Measurements from ENCODE around the gene IFNK. TPM values are rescaled to one million over a fixed set of nuclear protein-coding genes. Genes with fewer than 3 reads are reported as not detected.

IFNK gene
- total RNA-seq (2022; extraction: Qiagen RNA extraction; ENCODE audit: low read depth), result not detected in 5 replicates

GRCh38 chr9:27524236-27524635 lies at the start of gene IFNK:
TSS of gene IFNK (plus strand) at chr9:27524290. CDS start at chr9:27524337, 47 bp downstream.

GRCh38 chr9:27529316-27530278 lies 5.5 kb downstream of the IFNK start, which contains the start of gene MOB3B:
TSS of gene MOB3B (minus strand) at chr9:27529814. CDS start at chr9:27455550, 74,264 bp downstream.

GRCh38 chr9:27572918-27573633 lies 49.0 kb downstream of the IFNK start, which contains the start of gene C9orf72:
TSS of gene C9orf72 (minus strand) at chr9:27573481. CDS start at chr9:27567120, 6,361 bp downstream.

Other genes starting within 250 kb of the IFNK start
- gene EQTN, start 227.1 kb upstream of the IFNK start, total RNA-seq (2022; extraction: Qiagen RNA extraction; ENCODE audit: low read depth), result not detected in 5 replicates
- gene MOB3B, start 5.5 kb downstream of the IFNK start, total RNA-seq (2022; extraction: Qiagen RNA extraction; ENCODE audit: low read depth), result 4.9 to 8.5 TPM (median 7.0 TPM) in 5 replicates
- gene C9orf72, start 49.2 kb downstream of the IFNK start, total RNA-seq (2022; extraction: Qiagen RNA extraction; ENCODE audit: low read depth), result 2.9 to 5.6 TPM (median 5.3 TPM) in 5 replicates

Data from A549 treated with RU486 at 1 μM for 4 hours (cell line).